ENCODE results near the gene PRKG2.

The PRKG2 gene

DNA sequence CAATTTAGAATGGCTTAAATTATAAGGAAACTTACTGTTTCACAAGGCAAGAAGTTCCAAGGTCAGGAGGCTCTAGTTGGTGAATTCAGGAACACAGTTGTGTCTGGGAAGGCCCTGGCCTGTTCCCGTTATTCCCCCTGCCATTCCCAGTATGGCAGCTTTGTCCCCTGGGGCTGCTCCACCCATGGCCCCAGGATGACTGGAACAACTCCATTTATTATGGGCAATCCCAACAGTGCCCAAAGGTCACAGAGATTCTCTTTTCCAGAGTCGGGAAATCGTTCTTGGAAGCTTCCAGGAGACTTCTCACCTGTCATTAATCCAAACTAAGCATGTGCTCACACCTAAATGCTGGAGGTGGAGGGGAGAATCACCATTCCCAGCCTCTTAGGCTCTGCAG lies 2.8 kb upstream of the PRKG2 start:
- DNase-seq (ENCODE audit: low read depth in 1 of 2, low spot score in 1 of 2), result no peak

GRCh38 chr4:81215931-81216330 lies 909 bp upstream of the PRKG2 start:
- no peak for DNase-seq (ENCODE audit: low read depth in 1 of 2, low spot score in 1 of 2)

- DNase-seq (ENCODE audit: low read depth in 1 of 2, low spot score in 1 of 2), result no peak
Observed at GRCh38 chr4:81214144-81214880, 710 bp downstream of the PRKG2 start.

GRCh38 chr4:81213671-81214070 lies 1.4 kb downstream of the PRKG2 start:
- no peak for DNase-seq (ENCODE audit: low read depth in 1 of 2, low spot score in 1 of 2)

DNA sequence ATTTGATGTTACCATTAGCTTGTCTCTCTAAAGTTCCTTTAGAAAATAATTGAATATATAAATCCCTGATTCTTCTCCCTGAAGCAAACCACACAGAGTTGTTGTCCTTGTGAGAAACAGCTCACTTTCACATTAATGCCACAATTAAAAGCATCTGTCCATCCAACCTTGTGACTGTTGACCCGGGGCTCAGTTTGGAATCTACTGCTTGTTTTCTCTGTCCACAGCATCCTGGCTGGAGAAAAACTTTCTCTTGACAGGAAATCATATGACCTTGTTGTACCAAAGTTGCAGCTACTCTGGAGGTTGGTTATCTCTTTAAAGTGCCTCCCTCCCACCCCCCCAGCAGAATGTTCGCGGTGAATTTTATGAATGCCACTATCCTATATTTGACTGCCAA lies 3.1 kb downstream of the PRKG2 start:
- DNase-seq (ENCODE audit: low read depth in 1 of 2, low spot score in 1 of 2), result no peak

- DNase-seq (ENCODE audit: low read depth in 1 of 2, low spot score in 1 of 2), result no peak
Observed at GRCh38 chr4:81207828-81208227, 7.2 kb downstream of the PRKG2 start.

GRCh38 chr4:81205302-81205701 lies 9.7 kb downstream of the PRKG2 start:
- no peak for DNase-seq (ENCODE audit: low read depth in 1 of 2, low spot score in 1 of 2)

DNA sequence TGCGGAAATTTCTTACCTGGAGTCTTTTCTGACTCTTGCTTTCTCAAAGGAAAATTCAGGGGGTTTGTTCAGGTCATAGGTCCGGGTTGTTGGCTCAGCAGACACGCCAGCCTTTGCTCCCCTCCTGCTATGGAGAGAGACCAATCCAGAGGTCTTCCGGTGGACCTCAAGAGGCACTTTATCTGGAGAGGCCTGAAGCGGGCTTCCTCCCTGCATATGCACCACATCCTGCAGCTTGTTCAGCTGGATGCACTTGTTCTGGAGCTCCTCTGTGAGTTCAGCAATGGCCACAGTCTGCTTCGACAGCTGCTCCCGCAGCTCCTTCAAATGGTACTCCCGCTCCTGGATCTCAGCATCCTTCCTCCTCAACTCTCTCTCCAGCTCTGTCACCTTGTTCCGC lies 10.5 kb downstream of the PRKG2 start:
- no peak for DNase-seq (ENCODE audit: low read depth in 1 of 2, low spot score in 1 of 2)

DNA sequence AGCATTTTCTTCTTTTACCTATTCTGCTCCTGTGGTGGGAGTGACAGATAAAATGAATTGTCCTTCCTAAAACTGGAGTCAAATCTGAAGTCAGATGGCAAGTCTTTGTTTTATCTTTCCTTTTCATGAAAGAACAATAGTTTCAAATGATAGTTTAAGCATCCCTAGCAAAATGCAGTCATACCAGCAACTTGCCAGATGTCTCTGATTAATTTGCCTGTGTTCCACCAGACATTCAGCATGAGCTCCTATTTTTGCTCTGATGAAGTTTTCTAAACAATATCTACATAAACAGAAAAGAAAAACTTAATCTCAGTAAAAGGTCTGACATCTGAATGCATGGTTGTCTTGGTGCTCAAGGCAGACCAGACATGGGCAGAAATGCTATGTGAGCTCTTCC lies 15.2 kb downstream of the PRKG2 start:
- DNase-seq (ENCODE audit: low read depth in 1 of 2, low spot score in 1 of 2), result no peak

- DNase-seq (ENCODE audit: low read depth in 1 of 2, low spot score in 1 of 2), result no peak
Observed at GRCh38 chr4:81198609-81199008, 16.4 kb downstream of the PRKG2 start.

DNA sequence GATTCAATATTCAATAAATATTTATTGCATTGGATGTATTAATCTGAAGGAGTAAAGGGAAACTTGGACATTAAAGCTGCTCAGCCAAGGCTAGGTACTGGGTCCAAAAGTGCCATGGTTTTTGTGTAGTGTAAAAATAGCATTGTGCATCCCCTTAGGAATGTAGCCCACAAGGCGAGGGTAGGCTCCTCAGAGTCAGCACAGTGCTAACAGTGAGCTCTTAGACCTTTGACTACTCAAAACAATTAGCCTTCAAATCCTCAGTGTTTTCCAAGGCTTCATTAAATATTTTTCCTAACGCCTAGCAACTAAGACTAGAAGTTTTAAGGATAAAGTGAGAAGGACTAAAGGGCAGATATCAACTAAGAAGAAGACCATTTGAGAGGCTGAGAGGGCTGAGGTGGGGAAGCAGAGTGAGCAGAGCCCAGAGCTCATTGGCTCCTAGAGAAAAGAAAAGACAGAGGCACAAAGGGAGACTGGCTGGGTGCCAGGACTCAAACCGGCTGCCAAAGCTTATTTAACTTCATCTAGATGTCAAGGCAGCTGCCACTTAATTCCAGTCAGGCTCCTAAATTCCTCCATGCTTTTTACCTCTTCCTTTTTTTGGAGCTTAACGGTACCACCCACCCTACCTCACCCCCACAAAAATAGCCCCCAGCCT lies 17.0 kb downstream of the PRKG2 start:
- DNase-seq (ENCODE audit: low read depth in 1 of 2, low spot score in 1 of 2), result no peak

- no peak for DNase-seq (ENCODE audit: low read depth in 1 of 2, low spot score in 1 of 2)
Observed at GRCh38 chr4:81196126-81196650, 18.8 kb downstream of the PRKG2 start.

DNA sequence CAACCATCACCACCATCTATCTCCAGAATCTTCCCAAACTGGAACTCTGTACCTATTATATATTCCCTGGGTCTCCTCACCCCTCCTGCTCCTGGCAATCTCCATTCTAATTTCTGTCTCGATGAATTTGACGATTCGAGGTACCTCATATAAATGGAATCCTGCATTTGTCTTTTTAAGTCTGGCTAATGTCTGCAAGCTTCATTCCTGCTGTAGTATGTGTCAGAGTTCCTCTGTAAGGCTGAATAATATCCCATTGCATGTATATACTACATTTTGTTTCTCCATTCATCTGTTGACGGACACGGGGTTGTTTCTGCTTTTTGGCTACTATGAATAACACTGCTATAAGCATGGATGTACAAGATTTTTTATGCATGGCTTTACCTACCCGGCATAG lies 19.5 kb downstream of the PRKG2 start:
- DNase-seq (ENCODE audit: low read depth in 1 of 2, low spot score in 1 of 2), result no peak

DNA sequence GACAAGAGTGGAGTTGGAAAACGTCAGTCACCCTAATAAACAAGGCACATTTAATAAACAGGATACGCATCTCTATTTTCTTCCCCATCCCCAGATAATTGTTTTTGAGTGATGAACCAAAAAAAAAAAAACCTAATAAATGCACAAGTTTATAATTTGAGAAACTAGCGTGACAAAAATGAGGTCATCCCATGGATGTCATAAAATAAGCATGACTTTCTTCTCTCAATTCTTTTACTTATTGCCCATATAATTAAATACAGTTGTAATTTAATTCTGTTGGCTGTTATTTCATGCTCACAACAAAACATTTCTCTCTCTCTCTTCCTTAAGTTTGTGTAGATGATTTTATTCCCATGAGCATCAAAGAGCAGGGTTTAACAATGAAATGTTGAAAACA lies 20.7 kb downstream of the PRKG2 start:
- DNase-seq (ENCODE audit: low read depth in 1 of 2, low spot score in 1 of 2), result no peak

- DNase-seq (ENCODE audit: low read depth in 1 of 2, low spot score in 1 of 2), result no peak
Observed at GRCh38 chr4:81180916-81181315, 34.1 kb downstream of the PRKG2 start.

DNA sequence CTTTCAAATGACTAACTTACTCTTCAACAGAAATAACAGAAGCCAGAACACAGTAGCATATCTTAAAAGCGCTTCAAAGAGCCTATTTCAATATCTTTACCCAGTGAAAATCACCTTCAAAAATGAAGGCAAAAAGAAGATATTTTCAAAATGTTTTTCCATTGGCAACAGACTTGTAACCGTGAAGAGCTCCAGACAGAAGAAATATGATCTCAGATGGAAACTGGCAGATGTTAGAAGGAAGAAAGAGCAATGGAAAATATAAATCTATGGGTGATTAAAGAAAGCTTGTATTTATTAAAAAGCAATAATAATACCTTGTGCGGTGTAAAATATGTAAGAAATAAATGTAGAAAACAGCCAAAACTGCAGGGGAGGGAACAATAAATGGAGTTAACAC lies 35.7 kb downstream of the PRKG2 start:
- no peak for DNase-seq (ENCODE audit: low read depth in 1 of 2, low spot score in 1 of 2)

DNA sequence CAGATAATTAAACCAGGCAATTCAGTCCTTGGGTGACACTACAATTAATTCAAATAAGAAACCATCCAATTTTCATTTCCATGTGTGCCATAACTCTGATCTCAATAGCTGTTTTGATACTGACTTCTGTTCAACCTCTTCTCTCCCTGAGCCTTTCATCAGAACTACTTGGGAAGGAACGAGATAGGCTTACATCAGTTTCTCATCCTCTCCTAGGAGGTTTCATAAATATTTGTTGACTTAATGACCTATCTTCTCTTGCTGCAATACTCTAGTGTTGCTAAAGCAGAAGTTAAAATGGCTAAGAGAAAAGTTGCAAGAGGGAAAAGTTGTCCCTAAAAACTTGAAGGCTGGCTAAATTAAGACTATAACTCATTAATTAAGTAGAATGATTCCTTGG lies 41.8 kb downstream of the PRKG2 start:
- no peak for DNase-seq (ENCODE audit: low read depth in 1 of 2, low spot score in 1 of 2)

GRCh38 chr4:81166458-81167160 lies 48.4 kb downstream of the PRKG2 start:
- no peak for DNase-seq (ENCODE audit: low read depth in 1 of 2, low spot score in 1 of 2)

GRCh38 chr4:81165861-81166430 lies 49.1 kb downstream of the PRKG2 start:
- no peak for DNase-seq (ENCODE audit: low read depth in 1 of 2, low spot score in 1 of 2)

GRCh38 chr4:81164623-81165416 lies 50.2 kb downstream of the PRKG2 start:
- DNase-seq (ENCODE audit: low read depth in 1 of 2, low spot score in 1 of 2), result no peak

DNA sequence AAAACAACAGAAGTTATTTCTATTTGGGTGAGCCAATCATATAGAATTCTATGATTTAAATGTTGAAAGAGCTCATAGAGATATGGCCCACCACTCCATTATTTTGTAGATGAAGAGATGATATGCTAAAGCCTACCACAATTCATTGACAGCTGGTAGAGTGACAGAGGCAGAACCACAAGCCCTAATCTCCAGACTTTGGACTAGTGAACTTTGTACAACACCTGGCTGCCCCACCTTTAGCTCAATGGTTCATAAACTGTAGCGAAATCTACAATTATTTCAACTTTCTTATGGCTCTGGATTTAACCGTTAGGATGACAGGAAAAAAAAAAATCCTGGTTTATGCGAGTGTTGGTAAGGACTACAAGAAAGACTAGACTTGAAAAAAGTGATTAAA lies 50.9 kb downstream of the PRKG2 start:
- DNase-seq (ENCODE audit: low read depth in 1 of 2, low spot score in 1 of 2), result no peak
